Endothelial cell of umbilical vein (primary cell): ENCODE results near the gene PSAT1. TPM values are rescaled to one million over a fixed set of nuclear protein-coding genes. Genes with fewer than 3 reads are reported as not detected.
A peak's percentile ranks its signal among the peaks of the same experiment; 100 is the strongest.

ENCODE experiments used
- BruUV-seq: library from RNA; stranded (reverse); fragments of 400-500 nt; replicated peaks from 2 replicates; lab custom pipeline; 2021; lab: Mats Ljungman, UMichigan
- CTCF ChIA-PET: fragments of 300-600, 350-600 bp; sonication (Branson Sonifier 250); formaldehyde crosslinking; loops from one replicate; lab custom pipeline; 2021; ENCODE audit warnings: antibody characterized with exemption, inconsistent platforms; lab: Charles Lee
- POLR2A ChIA-PET: fragments of 300-600, 350-600 bp; sonication (Branson Sonifier 250); formaldehyde crosslinking; loops from one replicate; lab custom pipeline; 2021; ENCODE audit warnings: antibody characterized with exemption, inconsistent platforms; lab: Charles Lee
- DNase-seq: peaks from one replicate; pipeline ENCODE4 v3.0.0-alpha.2; 2011; ENCODE audit warnings: low read depth, low spot score
- FAIRE-seq: peaks from 2 replicates; lab custom pipeline; 2011; peaks lifted over from hg19 to GRCh38; lab: Jason Lieb, UNC
- H2AFZ ChIP-seq: 2 replicates; pipeline ENCODE4 v1.6.0; 2012; ENCODE audit warnings: low read depth, low read length, control low read depth, inconsistent platforms
- H3K27ac ChIP-seq: 2 replicates; pipeline ENCODE4 v1.5.1; 2011; ENCODE audit warnings: low read depth, mild to moderate bottlenecking, control low read depth, low read length, moderate library complexity; ENCODE audit not compliant: insufficient read depth
- H3K27me3 ChIP-seq, 2 experiments: 2 replicates each; pipeline versions ENCODE4 v1.6.0 to v1.6.1; 2011; ENCODE audit warnings: low read length in 2 of 2, mixed read lengths in 1 of 2; ENCODE audit not compliant: control insufficient read depth in 2 of 2, insufficient read depth in 2 of 2
- H3K36me3 ChIP-seq, 2 experiments: 2 replicates in 1 of 2; 3 replicates in 1 of 2; pipeline ENCODE4 v1.5.1; 2011; ENCODE audit warnings: low read length in 2 of 2, mild to moderate bottlenecking in 1 of 2, moderate library complexity in 1 of 2; ENCODE audit not compliant: control insufficient read depth in 2 of 2, insufficient read depth in 2 of 2; ENCODE audit errors: extremely low read depth in 1 of 2
- H3K4me1 ChIP-seq: 3 replicates; pipeline ENCODE4 v1.5.1; 2011; ENCODE audit warnings: mild to moderate bottlenecking, low read length; ENCODE audit not compliant: control insufficient read depth, insufficient read depth; ENCODE audit errors: extremely low read depth
- H3K4me2 ChIP-seq: 2 replicates; pipeline ENCODE4 v1.6.1; 2011; ENCODE audit warnings: low read length, control low read depth, mixed read lengths; ENCODE audit not compliant: insufficient read depth
- H3K4me3 ChIP-seq, 3 experiments: fragments of 200-600 bp in 1 of 3; sonication (generic), shearing (Covaris generic) in 1 of 3; replicated peaks in 1 of 3; 2 replicates each; pipeline ENCODE4 v1.5.1; 2011 to 2016; ENCODE audit warnings: control low read depth in 3 of 3, low read length in 3 of 3, mild to moderate bottlenecking in 2 of 3, inconsistent platforms in 1 of 3, low read depth in 1 of 3, moderate library complexity in 1 of 3; ENCODE audit not compliant: insufficient read depth in 1 of 3
- H3K79me2 ChIP-seq: 2 replicates; pipeline ENCODE4 v1.6.0; 2012; ENCODE audit warnings: low read length, inconsistent platforms; ENCODE audit not compliant: control insufficient read depth, insufficient read depth
- H3K9ac ChIP-seq: replicated peaks from 2 replicates; pipeline ENCODE3; 2011; ENCODE audit warnings: low read length, control low read depth; ENCODE audit not compliant: insufficient read depth; ENCODE audit errors: extremely low read depth
- H3K9me1 ChIP-seq: replicated peaks from 3 replicates; pipeline ENCODE4 v1.6.0; 2011; ENCODE audit warnings: mild to moderate bottlenecking, low read length; ENCODE audit not compliant: control insufficient read depth, insufficient read depth; ENCODE audit errors: extremely low read depth
- H3K9me3 ChIP-seq: replicated peaks from 2 replicates; pipeline ENCODE4 v1.5.1; 2012; ENCODE audit warnings: low read length, inconsistent platforms; ENCODE audit not compliant: control insufficient read depth, insufficient read depth
- H4K20me1 ChIP-seq: replicated peaks from 2 replicates; pipeline ENCODE3; 2011; ENCODE audit warnings: mild to moderate bottlenecking, low read length; ENCODE audit not compliant: control insufficient read depth, insufficient read depth; ENCODE audit errors: extremely low read depth
- CTCF ChIP-seq, 2 donors: IDR thresholded peaks; 1 replicate in 1 of 2; 2 replicates in 1 of 2; pipeline ENCODE4 v1.5.1; 2011; ENCODE audit warnings: low read length in 2 of 2, mild to moderate bottlenecking in 2 of 2, moderate library complexity in 2 of 2, control low read depth in 1 of 2, inconsistent platforms in 1 of 2, low read depth in 1 of 2; ENCODE audit not compliant: insufficient read depth in 1 of 2; ENCODE audit errors: extremely low read depth in 1 of 2
- GATA2 ChIP-seq: IDR thresholded peaks from 2 replicates; pipeline ENCODE4 v1.7.0; 2011; ENCODE audit warnings: low read depth, mild to moderate bottlenecking, moderate library complexity, mixed read lengths, low read length; ENCODE audit not compliant: insufficient read length, insufficient read depth
- dilution Hi-C: fragments of 300-500 bp; cut with MboI; formaldehyde crosslinking; loops from one replicate; pipeline ENCODE4 v1.15.0; 2019; ENCODE audit warnings: low sequenced_read_pairs; ENCODE audit not compliant: extremely low pct_ligation_motif_present
- intact Hi-C: fragments of 100-400 bp; cut with micrococcal nuclease; formaldehyde crosslinking; loops from one replicate; pipeline ENCODE4 v1.10.0; 2022
- polyA plus RNA-seq, 4 experiments: library from polyadenylated mRNA; depleted of rRNA in 3 of 4; stranded (reverse) in 3 of 4; unstranded in 1 of 4; fragments of >200 nt; gene quantifications; 2 replicates each; pipeline versions ENCODE4 v1.2.1 to v1.2.3, GENCODE V29; 2011 to 2012; ENCODE audit warnings: missing spikeins in 1 of 4
- total RNA-seq: library from RNA; stranded (reverse); gene quantifications from 2 replicates; pipeline ENCODE4 v1.2.3, GENCODE V29; 2021

Gene PSAT1
- total and polyA plus RNA-seq, 2 donors (not counting 3 experiments of a cell fraction or from before 2014, with no cell fraction given) = 19.1 to 47.3 TPM

DNA sequence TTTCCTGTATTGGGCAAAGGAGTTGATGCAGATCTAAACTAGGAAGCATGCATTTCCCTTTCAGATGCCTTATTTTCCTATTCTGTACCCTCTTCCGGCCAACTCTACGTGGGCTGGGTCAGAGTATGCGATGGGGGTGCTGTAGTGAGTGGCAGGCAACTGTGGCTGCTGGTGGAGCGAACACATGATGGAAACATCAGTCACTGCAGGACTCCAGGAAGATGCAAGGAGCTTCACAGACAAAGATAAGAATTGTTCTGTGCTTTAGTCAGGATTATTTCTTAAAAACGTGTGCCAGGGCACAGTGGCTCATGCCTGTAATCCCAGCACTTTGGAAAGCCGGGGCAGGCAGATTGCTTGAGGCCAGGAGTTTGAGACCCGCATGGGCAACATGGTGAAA lies 75.1 kb downstream of the PSAT1 start:
- no peaks in the 10 kb centered on the region for H3K79me2 ChIP-seq
- ChIA-PET CTCF (interaction anchor here (0.7 to 0.8 kb wide), 2 partner anchors 9 to 14 kb away, joined by 3 read pairs; no protein-coding TSS in a partner anchor), POLR2A (no interaction called here)
- no TSS peak for BruUV-seq
- intact Hi-C loops (no loop called here), dilution Hi-C loops (no loop called here)
- no peak for TF ChIP-seq CTCF (IDR thresholded peaks at IDR 0.05; ENCODE audit: extremely low read depth in 1 of 2, insufficient read depth in 1 of 2, low read depth in 1 of 2, low read length in 2 of 2)
- TF ChIP-seq GATA2 = peak; percentile 27
- H2AFZ ChIP-seq = no peak overlapping the region
- no peak overlapping the region for H3K9ac ChIP-seq
- no peak overlapping the region for H3K4me3 ChIP-seq
- no peak overlapping the region for H3K27ac ChIP-seq
- no peak for FAIRE-seq
- H3K4me1 ChIP-seq = peaks cover 4% of the 10 kb centered on the region
- H3K4me2 ChIP-seq = no peak overlapping the region
- peak; percentile 9 for DNase-seq
- no peaks in the 10 kb centered on the region for H3K9me1 ChIP-seq
- H3K36me3 ChIP-seq = no peaks in the 10 kb centered on the region
- no peaks in the 10 kb centered on the region for H4K20me1 ChIP-seq
- no peaks in the 10 kb centered on the region for H3K9me3 ChIP-seq
- peaks cover 17 to 20% of the 10 kb centered on the region in 2 experiments for H3K27me3 ChIP-seq

Other genes starting within 250 kb of the PSAT1 start
- gene CEP78, start 61.0 kb upstream of the PSAT1 start, total RNA-seq = 30.2 and 35.9 TPM in 2 replicates
- 6.5 and 6.9 TPM in 2 replicates for gene CEP78, start 61.0 kb upstream of the PSAT1 start, polyA plus RNA-seq